Stimulated activated CD4-positive, alpha-beta T cell treated with anti-CD3 and anti-CD28 coated beads, Interleukin-4, amount 100 ng/mL, for 4 hours (primary cell): ENCODE measurements around the gene MRPS6.

Experiments used
- DNase-seq, 2 experiments: peaks; one replicate each; pipeline ENCODE4 v3.0.0-alpha.2; 2020

MRPS6 gene

DNA sequence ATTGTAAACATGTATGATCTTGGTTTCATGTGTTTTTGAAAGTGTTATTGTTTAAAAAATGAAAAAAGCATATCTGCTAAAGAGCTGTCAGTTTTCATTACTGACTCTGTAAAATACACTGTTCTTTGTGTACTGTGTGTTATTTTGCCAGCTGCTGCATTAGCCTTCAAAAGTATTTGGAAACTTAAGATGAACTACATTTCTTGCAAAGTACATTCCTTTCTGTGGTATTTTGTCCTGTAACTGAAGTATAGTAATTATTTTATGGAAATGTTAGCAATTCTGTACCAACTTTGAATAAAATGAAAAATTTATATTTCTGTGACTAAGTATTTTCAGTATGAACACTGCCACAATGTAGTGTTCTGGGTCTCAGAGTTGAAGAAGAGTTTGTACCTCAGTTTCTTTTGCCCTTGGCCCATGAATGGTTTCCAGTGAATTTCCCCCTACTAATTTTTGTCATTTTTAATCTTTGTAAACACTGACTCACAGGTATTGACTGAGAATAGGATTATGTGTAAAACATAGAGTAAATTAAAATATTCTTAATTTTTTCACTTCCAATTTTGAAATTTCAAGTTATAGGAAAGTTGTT lies 32.7 kb downstream of the MRPS6 start:
- DNase-seq: no peak

DNA sequence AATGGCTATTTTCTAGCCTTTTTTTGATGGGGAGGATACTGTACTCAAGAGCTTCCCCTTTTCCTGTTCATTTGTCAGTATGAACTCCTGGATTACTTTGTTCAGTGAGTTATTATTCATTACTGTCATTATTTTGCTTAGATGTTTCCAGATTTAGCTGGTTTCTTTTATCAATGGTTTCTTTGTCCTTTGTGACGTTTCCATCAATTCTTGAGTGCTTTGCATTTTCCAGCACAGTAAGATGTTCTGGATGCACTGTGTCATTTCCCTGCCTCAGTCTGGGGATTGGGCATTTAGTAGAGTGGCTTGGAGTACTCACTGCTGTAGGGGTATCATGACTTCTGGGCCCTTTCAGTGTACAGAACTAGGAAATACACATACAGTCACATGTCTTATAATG lies 34.2 kb downstream of the MRPS6 start:
- no peak for DNase-seq

DNA sequence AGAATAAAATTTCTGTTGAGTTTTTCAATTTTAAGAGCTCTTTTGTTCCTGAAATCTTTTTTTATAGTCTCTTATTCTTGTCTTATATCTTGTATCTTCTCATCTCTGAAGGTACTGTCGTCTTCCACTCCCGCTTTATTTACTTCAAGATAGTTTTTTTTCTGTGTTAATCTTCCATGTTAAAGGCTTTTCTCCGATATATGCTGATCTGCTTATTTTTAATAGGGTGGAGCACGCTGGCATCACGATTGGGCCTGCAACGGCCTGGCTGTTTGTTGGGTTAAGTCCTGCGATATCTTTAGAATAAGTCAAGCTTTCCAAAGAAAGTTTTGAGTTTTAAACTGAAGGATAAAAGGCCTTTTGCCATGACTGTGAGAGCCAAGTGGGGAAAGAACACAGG lies 35.7 kb downstream of the MRPS6 start:
- no peak for DNase-seq

DNA sequence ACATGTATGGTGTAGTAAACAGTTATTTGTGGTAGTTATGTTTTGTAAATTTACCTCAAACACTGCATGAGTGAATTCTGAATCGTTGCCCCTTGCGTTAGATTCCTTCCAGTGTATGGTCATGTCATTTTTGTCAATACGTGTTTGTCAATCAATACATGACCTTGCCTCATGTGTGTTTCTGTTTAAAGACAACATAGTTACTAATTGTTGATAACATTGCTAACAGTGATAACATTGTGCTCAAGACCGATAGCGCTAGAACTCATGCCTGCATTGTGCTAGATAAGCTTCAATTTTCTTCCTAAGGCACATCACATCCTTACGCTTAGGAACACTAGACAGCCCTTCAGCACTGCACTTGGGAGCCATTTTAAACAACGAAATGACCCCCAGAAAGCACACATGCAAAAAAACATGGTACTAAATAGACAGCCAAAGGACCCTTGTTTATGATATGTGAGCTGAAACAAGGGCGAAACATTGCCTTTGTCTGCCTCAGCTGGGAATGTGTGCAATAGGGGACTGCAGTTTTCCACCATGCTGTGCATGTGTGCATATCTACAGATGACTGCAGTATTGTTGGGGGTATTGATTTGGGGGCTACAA lies 37.3 kb downstream of the MRPS6 start:
- DNase-seq: no peak

DNA sequence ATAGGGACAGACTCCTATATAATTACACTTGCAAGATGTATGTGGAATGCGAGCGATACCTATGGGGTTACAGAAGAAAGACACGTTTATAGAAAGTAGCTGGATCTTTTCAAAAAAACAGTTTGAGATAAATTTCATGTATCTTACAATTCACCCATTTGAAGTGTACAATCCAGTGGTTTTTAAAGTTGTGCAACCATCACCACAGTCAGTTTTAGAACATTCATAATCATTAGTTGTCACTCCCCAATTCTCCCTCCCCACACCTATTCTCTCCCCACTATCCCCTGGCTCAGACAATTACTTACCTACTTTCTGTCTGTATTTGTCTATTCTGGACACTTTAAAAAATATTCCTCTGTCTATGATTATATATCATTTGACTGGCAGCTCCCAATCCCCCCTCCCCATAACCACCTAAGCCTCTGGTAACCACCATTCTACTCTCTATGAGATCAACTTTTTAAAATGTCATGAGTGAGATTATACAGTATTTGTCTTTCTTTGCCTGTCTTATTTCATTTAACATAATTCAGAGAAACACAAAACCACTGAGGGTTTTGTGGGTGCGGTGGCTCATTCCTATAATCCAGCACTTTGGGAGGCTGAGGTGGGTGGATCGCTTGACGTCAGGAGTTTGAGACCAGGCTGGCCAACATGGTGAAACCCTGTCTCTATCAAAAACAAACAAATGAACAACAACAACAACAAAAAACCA lies 39.1 kb downstream of the MRPS6 start:
- no peak for DNase-seq

DNA sequence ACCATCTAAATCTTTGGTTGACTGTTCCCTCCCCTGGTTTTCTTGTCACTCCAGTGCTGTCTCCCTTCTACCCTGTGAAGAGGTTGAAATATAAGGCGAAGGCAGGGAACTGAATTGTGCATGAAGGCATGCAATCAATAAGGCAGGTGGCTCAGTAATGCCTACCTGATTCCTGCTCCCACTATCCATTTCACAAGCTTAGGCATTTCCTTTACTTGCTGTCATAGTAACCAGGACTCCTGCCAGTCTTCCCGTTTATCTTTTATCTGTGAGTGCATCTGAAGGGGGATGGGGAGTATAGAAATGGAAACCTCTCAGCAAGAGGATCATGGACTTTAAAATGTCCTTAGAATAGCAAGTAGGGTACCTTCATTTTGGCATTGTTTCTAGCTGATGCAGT lies 40.5 kb downstream of the MRPS6 start:
- no peak for DNase-seq

DNA sequence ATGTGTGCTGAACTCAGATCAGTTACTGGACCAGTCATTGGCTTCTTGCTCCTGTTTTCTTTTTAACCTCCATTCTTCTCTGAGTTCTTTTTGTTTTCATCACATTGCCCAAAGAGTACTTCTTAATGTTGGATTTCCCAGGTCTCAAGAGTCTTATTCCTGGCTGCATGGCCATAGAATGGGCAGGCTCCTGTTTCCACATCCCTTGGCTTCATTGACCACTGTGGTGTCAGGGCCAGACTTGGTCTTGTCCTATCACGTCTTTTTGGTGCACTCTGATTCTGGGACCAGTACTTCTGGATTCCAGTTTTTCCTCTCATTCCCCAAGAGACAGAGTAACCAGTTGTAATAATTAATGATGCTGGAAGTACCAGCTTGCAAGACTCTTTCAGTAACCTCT lies 41.8 kb downstream of the MRPS6 start:
- no peak for DNase-seq

DNA sequence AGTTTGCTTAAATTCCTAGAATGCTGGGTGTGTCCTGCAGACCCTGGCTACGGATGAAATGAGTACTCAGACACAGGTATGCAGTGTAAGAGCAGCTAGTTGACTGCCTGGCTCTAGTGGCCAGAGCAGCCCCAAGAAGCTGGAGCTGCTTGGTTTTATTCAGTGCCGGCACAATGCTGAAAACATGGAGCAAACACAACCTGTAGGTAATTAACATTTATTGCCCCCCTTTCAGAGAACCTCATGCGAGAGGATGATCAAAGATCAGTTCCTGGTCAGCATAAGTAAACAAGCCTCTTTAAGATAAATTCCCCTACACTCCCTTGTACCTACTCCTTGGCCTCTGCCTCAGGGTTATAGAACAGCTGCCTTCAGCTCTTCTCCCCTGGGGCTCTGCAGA lies 43.2 kb downstream of the MRPS6 start:
- no peak for DNase-seq

DNA sequence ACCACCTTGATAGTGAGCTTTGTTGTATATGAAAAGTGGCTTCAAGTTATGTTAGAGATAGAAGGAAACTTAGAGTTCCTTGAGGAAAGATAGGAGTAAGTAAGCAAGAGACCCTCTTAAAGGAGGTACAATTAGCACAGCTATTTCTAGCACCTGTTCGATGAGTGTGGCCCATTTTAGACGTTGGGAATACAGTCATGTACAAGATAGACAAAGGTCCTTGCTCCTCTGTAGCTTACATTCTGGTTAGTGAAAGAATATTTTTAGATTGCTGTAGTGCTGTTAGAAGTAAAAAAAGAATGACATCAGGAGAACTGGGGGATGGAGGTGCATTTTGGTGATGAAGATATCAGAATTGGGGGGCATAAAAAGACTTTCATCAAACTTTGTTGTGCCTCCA lies 47.5 kb downstream of the MRPS6 start:
- DNase-seq: no peak

DNA sequence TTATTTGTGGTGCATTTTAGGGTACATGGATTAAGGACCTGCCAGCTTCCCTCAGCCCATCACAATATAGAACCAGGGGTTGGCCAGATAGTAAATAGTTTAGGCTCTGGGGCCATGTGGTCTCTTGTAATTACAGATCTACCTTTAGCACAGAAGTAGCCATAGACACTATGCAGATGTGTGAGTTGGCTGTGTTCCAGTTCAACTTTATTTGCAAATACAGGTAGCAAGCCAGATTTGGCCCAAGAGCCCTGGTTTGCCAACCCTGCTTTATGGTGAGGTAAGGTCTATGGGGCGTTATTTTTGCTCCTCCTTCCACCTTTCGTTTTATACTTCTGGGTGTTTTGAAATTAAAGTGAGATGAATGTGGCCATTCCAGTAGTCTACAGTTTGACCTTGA lies 48.7 kb downstream of the MRPS6 start:
- no peak for DNase-seq

DNA sequence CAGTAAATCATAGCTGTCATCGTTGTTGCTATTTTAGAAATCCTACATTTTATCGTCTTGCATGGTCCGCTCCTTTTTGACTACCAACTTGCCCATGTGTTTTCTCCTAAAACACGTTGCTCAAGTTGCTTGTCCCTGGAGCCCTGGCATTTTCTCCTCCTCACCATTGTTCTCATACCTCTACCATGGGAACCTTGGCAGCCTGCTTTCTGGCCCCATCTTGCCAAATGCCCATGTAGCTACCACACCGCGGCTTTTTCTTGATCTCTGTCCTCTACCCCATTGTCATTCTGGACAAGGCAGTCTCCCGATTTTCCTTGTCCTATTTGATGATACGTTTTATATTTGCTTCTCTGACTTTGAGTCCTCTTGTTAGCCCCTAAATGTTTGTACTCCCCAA lies 50.2 kb downstream of the MRPS6 start:
- DNase-seq: no peak

DNA sequence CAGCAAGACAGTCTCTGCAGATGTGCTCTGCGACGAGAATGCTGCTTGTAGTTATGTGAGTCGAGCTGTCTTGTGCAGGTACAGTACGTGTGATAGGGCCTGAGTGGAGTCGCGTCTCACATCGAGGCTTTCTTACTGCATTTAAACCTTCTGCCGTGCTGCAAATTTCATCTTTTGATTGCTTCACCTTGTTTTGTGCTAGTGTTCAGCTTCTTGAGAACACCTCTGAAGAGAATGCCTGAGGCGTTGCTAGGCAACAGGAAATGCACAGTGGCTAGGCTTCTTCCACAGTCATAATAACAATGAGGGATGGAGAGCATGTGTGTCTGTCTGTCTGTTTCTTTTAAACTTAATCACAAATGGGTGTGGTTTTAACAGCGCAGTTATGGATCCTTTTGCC lies 52.9 kb downstream of the MRPS6 start:
- DNase-seq: peak in 1 of 2 experiments; percentile 3

DNA sequence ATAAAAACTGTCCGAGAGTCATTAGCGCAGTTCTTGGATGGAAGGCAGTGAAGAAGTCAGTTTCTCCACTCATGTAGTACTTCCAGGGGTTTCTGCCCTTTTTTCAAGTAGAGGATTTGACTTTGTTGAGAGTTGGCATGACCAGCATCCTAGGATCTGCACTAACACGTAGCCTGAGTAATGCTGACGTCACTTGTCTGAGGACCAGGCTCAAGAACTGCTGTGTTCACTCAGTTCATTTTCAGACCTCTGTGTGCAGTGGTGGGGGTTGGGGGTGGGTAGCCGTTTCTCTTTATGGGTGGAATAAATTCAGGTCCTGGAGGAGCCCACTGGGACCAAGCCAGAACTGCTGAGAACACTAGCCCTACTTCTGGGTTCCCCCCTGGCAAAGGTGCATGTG lies 53.3 kb downstream of the MRPS6 start:
- DNase-seq: no peak

DNA sequence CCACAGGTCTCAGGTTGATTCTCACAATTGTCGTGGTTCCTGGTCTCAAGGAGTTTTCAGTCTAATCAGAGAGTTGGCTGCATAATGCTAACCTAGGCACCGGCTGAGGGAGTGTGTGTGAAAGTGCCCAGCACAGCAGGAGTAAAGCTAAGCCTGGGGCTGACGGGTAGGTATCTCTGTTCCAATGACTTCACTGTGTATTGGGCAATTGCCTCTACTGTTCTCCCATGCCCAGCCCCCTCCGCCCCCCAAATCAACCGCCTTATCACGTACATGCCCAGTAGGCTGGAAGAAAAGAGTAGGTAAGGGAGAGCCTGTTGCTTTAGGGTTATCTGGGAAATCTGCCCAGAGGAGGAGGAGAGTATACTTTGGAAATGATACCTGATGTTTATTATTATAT lies 54.7 kb downstream of the MRPS6 start:
- no peak for DNase-seq

DNA sequence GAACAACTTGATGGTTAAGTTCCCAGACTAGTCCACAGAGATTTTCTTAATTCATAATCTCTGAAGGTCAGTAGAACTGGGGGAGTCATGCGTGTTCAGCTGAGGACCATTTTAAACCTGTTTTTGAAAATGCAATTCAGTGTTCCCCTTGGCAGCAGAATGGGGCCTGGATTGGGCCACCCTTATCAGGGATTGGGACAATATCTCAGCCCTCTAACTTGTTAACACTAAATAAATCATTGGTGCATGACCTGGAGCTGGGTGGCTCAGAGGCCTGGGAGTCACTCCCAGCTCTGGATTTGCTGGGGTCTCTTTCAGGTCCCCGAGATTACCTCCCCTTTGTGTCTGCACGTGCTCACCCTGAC lies 55.3 kb downstream of the MRPS6 start:
- DNase-seq: no peak

DNA sequence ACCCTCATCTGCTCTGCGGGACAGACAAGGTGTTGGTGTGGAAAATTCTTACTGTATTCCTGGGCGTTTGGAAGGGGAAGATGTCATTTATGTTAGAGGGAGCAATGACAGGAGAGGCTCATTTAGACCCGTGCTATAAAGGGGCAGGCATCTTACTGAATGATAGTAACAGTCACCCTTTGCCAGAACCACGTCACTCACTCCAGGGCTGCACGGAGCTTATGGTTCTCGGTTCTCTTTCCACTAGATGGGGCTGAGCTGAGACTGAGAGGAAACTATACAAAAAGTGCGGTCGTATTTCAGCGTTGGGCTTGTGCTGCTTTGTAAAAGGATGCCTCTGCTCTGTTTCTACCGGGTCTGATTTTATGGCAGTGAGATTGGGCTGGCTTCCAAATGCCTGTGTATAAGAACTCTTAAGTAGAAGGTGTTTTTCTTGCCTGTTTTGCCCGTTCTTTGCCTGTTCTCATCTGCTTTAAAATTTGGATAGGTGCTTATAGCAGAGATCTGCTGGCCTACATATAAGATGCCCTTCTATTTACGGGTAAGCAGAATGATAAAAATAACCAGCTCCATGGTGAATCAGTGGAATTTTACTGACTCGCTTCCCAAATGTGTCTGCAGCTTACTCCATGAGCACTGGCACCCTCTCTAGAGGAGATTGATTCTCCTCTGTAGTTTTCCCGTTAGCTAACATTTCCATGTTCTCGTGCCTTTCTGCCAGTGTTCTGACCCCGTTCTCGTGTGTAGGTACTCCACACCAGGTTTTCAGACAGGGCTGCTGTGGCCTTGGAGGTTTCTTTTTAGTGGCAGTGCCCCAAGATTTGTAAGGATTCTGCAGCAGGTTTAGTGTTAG lies 55.9 kb downstream of the MRPS6 start:
- DNase-seq: peak; percentile 51 to 67

DNA sequence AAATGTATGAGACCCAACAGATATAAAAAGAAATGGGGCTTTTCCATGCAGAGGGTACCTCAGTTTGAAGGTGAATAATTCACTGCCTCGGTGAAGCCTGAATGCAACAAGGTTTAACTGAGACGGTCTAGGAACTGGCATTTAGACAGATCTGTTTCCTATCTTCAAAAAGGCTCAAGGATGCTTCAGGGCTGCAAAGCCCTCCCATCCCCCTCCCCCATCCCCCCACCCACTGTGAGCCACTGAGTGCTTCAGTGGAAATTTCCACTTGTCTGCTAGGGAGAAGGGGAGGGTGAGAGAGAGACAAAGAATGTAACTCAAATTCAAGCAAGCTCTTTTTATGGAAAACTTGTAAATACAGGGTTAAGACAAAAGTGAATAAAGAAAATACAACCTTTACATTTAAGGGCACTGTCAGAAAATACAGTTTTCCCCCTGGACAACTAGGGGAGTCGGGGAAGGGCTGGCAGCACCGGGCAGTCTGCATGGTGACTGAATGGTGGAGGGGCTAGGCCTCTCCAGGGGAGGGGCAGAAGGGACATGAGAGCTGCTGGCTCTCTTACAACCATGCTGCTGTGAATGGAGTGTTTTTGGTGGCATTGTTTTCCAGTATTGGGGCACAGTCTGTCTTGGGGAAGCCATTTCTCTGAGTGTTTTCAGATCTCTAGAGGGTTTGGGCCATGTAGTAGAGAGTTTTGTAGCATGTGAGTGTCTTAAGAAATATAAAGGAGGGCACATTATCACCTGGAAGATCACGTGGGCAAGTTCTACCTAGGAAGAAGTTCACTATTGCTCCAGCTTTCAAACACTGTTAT lies 56.7 kb downstream of the MRPS6 start:
- peak in 1 of 2 experiments; percentile 9 for DNase-seq

DNA sequence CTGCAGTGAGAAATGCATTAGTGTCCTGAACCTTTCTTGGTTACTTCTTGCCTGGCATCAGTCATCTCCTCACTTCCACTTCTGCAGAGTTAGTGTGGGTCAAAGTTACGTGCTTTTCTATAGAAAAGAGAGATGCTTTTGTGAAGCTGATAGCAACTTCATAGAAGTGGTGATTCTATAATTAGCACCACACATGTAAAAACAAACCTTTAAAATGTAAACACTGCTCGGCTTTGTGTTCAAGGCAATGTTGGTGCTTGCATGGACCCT lies 57.3 kb downstream of the MRPS6 start:
- DNase-seq: no peak

DNA sequence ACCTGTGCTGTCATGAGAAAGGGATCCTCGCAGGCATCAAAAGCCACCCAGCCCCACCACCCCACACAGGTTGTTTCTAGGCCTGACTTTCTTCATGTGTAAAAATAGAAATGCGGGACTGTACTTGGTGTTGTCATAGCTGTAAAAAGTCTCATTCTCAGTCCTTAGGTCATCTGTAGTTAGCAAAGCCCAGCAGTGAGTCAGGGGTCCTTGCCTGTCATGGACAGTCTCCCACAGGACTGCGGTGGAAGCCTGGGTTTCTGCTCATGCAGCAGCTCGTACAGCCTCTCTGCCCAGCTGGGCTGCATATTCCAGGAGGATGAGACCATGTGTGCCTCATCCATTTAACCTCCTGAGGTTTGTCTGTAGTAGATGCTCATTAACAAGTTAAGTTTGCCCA lies 58.2 kb downstream of the MRPS6 start:
- DNase-seq: no peak

DNA sequence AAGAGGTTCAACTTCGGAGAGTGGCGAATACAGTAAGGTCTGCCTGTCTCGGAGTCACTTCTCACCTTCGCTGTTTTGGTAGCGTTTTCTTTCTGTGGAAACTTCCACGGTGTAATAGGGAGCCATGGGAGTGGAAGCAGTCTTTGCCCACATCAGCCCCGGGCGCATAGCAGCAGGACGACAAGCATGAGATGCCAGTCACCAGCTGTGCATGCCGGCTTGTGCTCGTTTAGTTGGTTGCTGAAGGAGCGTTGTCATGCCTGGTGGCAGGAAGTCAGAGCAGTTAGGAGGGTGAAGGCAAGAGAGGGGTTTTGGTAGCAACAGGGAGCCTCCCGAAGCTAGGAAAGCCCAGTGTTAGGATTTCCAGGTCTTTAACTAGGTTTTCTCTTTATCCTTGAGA lies 58.8 kb downstream of the MRPS6 start:
- DNase-seq: no peak

DNA sequence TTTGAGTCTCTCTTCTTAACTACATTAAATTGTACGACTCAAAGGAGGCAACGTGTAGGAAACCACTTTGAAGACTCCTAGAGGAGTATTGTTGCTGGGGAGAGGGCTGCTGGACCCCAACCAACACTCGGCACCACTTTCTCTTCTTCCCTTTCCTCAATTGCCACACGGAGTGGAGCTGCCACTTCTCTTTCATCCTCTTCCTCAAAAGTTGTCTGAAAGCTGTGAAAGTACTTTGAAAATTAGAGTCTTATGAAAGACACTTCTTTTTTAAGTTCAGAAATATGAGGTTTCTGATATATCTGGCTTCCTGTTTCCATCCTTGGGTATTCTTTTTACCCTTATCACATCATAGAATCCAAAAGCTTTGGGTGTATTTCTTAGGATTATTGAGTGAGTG lies 59.5 kb downstream of the MRPS6 start:
- DNase-seq: no peak

DNA sequence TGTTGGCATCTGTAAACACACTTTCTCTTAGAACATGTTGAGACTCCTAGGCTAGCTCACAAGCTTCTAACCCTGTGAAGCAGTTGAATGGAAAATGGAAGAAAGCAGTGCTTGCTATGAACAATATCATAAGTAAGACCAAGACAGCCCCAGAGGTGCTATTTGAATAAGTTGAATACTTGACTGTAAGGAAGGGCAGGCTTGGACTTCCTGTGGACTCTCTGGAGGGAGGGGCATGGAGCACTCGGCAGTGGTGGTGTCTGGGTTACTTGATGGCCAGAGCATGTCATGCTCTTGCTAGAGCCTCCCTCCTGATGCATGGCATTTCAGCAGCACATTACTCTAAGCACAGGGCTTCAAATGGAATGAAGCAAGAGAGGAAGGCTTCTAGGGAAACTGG lies 60.0 kb downstream of the MRPS6 start:
- DNase-seq: no peak

DNA sequence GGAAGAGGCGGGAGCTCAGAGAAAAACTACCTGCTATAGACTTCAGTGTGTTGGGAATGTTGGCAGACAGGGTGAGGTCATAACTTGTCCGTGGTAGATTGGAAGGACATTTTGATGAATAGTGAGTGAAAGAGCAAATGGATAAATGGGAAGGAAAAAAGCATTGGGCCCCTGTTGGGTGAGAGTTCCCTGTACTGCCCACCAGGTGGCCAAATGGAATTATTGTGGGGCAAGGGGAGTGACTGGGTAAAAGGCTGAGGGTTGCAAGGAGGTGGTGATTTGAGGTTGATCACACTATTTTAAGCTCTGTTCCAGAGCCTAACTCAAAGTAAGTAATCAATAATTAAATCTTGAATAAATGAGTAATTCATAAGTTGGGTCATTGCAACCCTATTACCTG lies 60.4 kb downstream of the MRPS6 start:
- no peak for DNase-seq
